Measurements from ENCODE around the gene INTS1. TPM values are rescaled to one million over a fixed set of nuclear protein-coding genes. Genes with fewer than 3 reads are reported as not detected.

INTS1 gene
- total and polyA plus RNA-seq, 10 of the 15 experiments (the other 5 are each of a cell fraction or from before 2014, with no cell fraction given) = 0.52 to 89.0 (median 15.1) TPM

GRCh38 chr7:1531979-1532455 is 27.8 kb upstream of the INTS1 start (continued):
- TF ChIP-seq CUX1 (IDR thresholded peaks at IDR 0.05; ENCODE audit: insufficient replicate concordance, low read depth, low read length) (no peak), ZSCAN29 (IDR thresholded peaks at IDR 0.05) (no peak), ZNF384 (IDR thresholded peaks at IDR 0.05; ENCODE audit: borderline replicate concordance, low read depth, low read length) (no peak), BCLAF1 (IDR thresholded peaks at IDR 0.05) (no peak), FOXK2 (IDR thresholded peaks at IDR 0.05) (no peak), NBN (IDR thresholded peaks at IDR 0.05) (no peak), RFX5 (IDR thresholded peaks at IDR 0.05; ENCODE audit: low read depth, low read length) (no peak)

Data from GM12878 (cell line).